Mucosa of descending colon (tissue), 3 donors: ENCODE data around the gene NTM. TPM values are rescaled to one million over a fixed set of nuclear protein-coding genes. Genes with fewer than 3 reads are reported as not detected.

ENCODE experiments used
- ATAC-seq: fragments of 200-7000 bp; cut with Tn5 transposase; one replicate; pipeline ENCODE4 v1.9.1; 2020; ENCODE audit warnings: mild to moderate bottlenecking, moderate library complexity
- DNase-seq, 3 donors: peaks; one replicate each; pipeline ENCODE4 v3.0.0-alpha.2; 2020
- H3K36me3 ChIP-seq: fragments of 200-600 bp; one replicate; pipeline ENCODE4 v1.8.0; 2021; ENCODE audit warnings: low read depth, mild to moderate bottlenecking
- H3K4me1 ChIP-seq: fragments of 200-600 bp; one replicate; pipeline ENCODE4 v1.8.0; 2021; ENCODE audit warnings: low read depth, mild to moderate bottlenecking
- H3K4me3 ChIP-seq: fragments of 200-600 bp; one replicate; pipeline ENCODE4 v1.8.0; 2021; ENCODE audit warnings: mild to moderate bottlenecking
- H3K9me3 ChIP-seq: fragments of 200-600 bp; one replicate; pipeline ENCODE4 v1.8.0; 2021; ENCODE audit warnings: mild to moderate bottlenecking
- intact Hi-C, 2 donors: fragments of 100-400 bp; cut with DNase I in 1 of 2; cut with micrococcal nuclease in 1 of 2; formaldehyde crosslinking; loops; one replicate each; pipeline versions ENCODE4 v1.11.0 to v1.11.1; 2022; cut with DNase I, micrococcal nuclease
- total RNA-seq, 3 donors: library from RNA; stranded (reverse); fragmentation: NEBNext Ultra II Directional in 2 of 3; extraction: Animal tissue kit (Norgen Biotek cat#: 25700) in 2 of 3; gene quantifications; one replicate each; pipeline versions ENCODE4 v1.2.1 to v1.2.4, GENCODE V29; 2021 to 2023
- TF ChIP-seq, protein P1 (sequence below): fragments of 200-600 bp; IDR thresholded peaks from one replicate; pipeline ENCODE4 v1.8.0; 2022; ENCODE audit warnings: antibody characterized with exemption, mild to moderate bottlenecking
- donor health status: DM: no; HTN: no; CAD: no; lungs with moderate emphysema.
- donor health status: DM: no; HTN: no; CAD: no.
- donor health status: DM: no; HTN: yes; CAD: no.

The NTM gene
- total RNA-seq, 3 donors from 2014 or later, result 0.64 to 7.7 (median 1.2) TPM

GRCh38 chr11:131880976-131881375 lies 510.6 kb downstream of the NTM start:
- ATAC-seq (no peak), DNase-seq (no peak)
- H3K9me3 ChIP-seq, result no peaks in the 10 kb centered on the region
- H3K4me3 ChIP-seq, result no peak overlapping the region
- TF ChIP-seq, protein P1, sequence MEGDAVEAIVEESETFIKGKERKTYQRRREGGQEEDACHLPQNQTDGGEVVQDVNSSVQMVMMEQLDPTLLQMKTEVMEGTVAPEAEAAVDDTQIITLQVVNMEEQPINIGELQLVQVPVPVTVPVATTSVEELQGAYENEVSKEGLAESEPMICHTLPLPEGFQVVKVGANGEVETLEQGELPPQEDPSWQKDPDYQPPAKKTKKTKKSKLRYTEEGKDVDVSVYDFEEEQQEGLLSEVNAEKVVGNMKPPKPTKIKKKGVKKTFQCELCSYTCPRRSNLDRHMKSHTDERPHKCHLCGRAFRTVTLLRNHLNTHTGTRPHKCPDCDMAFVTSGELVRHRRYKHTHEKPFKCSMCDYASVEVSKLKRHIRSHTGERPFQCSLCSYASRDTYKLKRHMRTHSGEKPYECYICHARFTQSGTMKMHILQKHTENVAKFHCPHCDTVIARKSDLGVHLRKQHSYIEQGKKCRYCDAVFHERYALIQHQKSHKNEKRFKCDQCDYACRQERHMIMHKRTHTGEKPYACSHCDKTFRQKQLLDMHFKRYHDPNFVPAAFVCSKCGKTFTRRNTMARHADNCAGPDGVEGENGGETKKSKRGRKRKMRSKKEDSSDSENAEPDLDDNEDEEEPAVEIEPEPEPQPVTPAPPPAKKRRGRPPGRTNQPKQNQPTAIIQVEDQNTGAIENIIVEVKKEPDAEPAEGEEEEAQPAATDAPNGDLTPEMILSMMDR, result no peak
- no peaks in the 10 kb centered on the region for H3K4me1 ChIP-seq
- no peaks in the 10 kb centered on the region for H3K36me3 ChIP-seq
- intact Hi-C loops, result no loop called here

DNA sequence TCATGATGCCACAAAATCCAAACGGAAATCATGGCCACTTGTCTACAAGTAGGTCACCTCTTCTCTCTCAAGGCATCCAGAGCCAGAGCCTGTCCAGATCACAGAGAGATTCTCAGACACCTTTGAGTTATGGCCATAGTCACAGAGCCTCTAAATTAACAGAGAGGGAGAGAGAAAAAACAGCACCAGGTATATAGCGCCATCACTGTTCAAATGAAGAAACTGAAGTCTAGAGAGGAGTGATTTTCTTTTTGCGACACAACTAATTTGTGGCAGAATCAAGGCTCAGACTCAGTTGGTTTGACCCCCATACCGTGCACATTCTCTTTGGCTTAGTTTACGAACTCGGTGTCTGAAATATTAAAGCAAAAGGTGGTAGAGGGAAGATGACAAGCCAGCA lies 512.9 kb downstream of the NTM start:
- Histone ChIP-seq H3K36me3 (no peaks in the 10 kb centered on the region), H3K4me1 (no peaks in the 10 kb centered on the region), H3K9me3 (no peaks in the 10 kb centered on the region), H3K4me3 (no peak overlapping the region)
- TF ChIP-seq, protein P1, result no peak
- ATAC-seq (no peak), DNase-seq (no peak)
- intact Hi-C loops, result no loop called here

GRCh38 chr11:131884461-131885073 lies 514.2 kb downstream of the NTM start:
- TF ChIP-seq, protein P1, result no peak
- intact Hi-C loops, result no loop called here
- Histone ChIP-seq H3K9me3 (no peaks in the 10 kb centered on the region), H3K36me3 (no peaks in the 10 kb centered on the region), H3K4me3 (no peak overlapping the region), H3K4me1 (no peaks in the 10 kb centered on the region)
- DNase-seq (no peak), ATAC-seq (no peak)

GRCh38 chr11:131885431-131885830 lies 515.0 kb downstream of the NTM start:
- no peaks in the 10 kb centered on the region for H3K4me1 ChIP-seq
- intact Hi-C loops, result no loop called here
- ATAC-seq (no peak), DNase-seq (no peak)
- TF ChIP-seq, protein P1, result no peak
- H3K4me3 ChIP-seq, result no peak overlapping the region
- no peaks in the 10 kb centered on the region for H3K9me3 ChIP-seq
- H3K36me3 ChIP-seq, result no peaks in the 10 kb centered on the region

GRCh38 chr11:131886201-131886600 lies 515.8 kb downstream of the NTM start:
- H3K9me3 ChIP-seq, result no peaks in the 10 kb centered on the region
- no peaks in the 10 kb centered on the region for H3K36me3 ChIP-seq
- TF ChIP-seq, protein P1, result no peak
- no peaks in the 10 kb centered on the region for H3K4me1 ChIP-seq
- ATAC-seq, result no peak
- intact Hi-C loops, result no loop called here
- DNase-seq, result no peak
- no peak overlapping the region for H3K4me3 ChIP-seq
